A549 (cell line): Measurements from ENCODE around the gene CCDC7. TPM values are rescaled to one million over a fixed set of nuclear protein-coding genes. Genes with fewer than 3 reads are reported as not detected.
"Not testable (repeated sequence)": the region's sequence is repeated elsewhere in the genome, so short reads cannot be mapped to it uniquely, and the experiment has no call there.

Source experiments
- ATAC-seq, 2 experiments: fragments of 200-7000 bp in 1 of 2; fragments of >200 bp in 1 of 2; cut with Nextera tagmentation in 1 of 2; cut with Tn5 transposase in 1 of 2; 3 replicates each; pipeline versions ENCODE4 v1.8.0 to v1.9.1; 2018 to 2020; ENCODE audit warnings: mild to moderate bottlenecking in 1 of 2, moderate library complexity in 1 of 2
- CTCF ChIA-PET: fragments of 300-600 bp; sonication (Branson Sonifier 250); formaldehyde crosslinking; extraction: SDS; loops from one replicate; lab custom pipeline; 2021; ENCODE audit warnings: antibody characterized with exemption, inconsistent platforms; lab: Yijun Ruan, JAX
- POLR2A ChIA-PET: fragments of 350-600 bp; formaldehyde crosslinking; extraction: SDS; loops from one replicate; lab custom pipeline; 2021; ENCODE audit warnings: antibody characterized with exemption, inconsistent platforms; lab: Yijun Ruan, JAX
- DNase-seq, 2 experiments: peaks; one replicate each; pipeline versions ENCODE4 v3.0.0 to v3.0.0-alpha.2; 2011 to 2016; ENCODE audit warnings: low read depth in 1 of 2, low spot score in 1 of 2
- FAIRE-seq: peaks from 2 replicates; lab custom pipeline; 2011; peaks lifted over from hg19 to GRCh38; lab: Jason Lieb, UNC
- H3K27ac ChIP-seq, 2 experiments: fragments of >200 bp; sonication (Bioruptor Twin); formaldehyde crosslinking; 3 replicates each; pipeline ENCODE4 v1.5.1; 2016 to 2017
- H3K4me1 ChIP-seq: fragments of >200 bp; sonication (Bioruptor Twin); formaldehyde crosslinking; 3 replicates; pipeline ENCODE4 v1.6.1; 2016
- H3K4me2 ChIP-seq: fragments of >200 bp; sonication (Bioruptor Twin); formaldehyde crosslinking; 3 replicates; pipeline ENCODE4 v1.6.1; 2016
- H3K4me3 ChIP-seq: fragments of >200 bp; sonication (Bioruptor Twin); formaldehyde crosslinking; 3 replicates; pipeline ENCODE4 v1.5.1; 2016
- H3K9me3 ChIP-seq: fragments of >200 bp; sonication (Bioruptor Twin); formaldehyde crosslinking; 3 replicates; pipeline ENCODE4 v1.6.1; 2016
- ATOH8 ChIP-seq: fragments of 250-450 bp; sonication (Bioruptor Pico); IDR thresholded peaks from 2 replicates; pipeline ENCODE4 v1.5.0; 2020; ENCODE audit warnings: low read depth, mild to moderate bottlenecking, moderate library complexity
- BCL3 ChIP-seq: fragments of >200 bp; sonication (Bioruptor Twin); formaldehyde crosslinking; IDR thresholded peaks from 3 replicates; pipeline ENCODE4 v1.6.1; 2016
- CBX2 ChIP-seq: fragments of 200-600 bp; sonication (generic); IDR thresholded peaks from 2 replicates; pipeline ENCODE4 v1.6.1; 2016; ENCODE audit warnings: low read depth, mild to moderate bottlenecking, borderline replicate concordance
- CHD2 ChIP-seq: fragments of 150-350 bp; IDR thresholded peaks from 2 replicates; pipeline ENCODE4 v1.6.1; 2014; ENCODE audit warnings: low read length; ENCODE audit not compliant: partially characterized antibody
- CHD4 ChIP-seq: fragments of 200-600 bp; sonication (generic); IDR thresholded peaks from 2 replicates; pipeline ENCODE4 v1.6.1; 2016; ENCODE audit warnings: antibody characterized with exemption, mild to moderate bottlenecking, borderline replicate concordance
- EHMT2 ChIP-seq: fragments of 200-600 bp; sonication (generic); IDR thresholded peaks from 2 replicates; pipeline ENCODE4 v1.6.1; 2016; ENCODE audit warnings: antibody characterized with exemption, low read depth, mild to moderate bottlenecking, moderate library complexity
- FOSB ChIP-seq: fragments of 250-450 bp; sonication (Bioruptor Pico); IDR thresholded peaks from 2 replicates; pipeline ENCODE4 v1.5.0; 2020; ENCODE audit warnings: mild to moderate bottlenecking, moderate library complexity
- FOXS1 ChIP-seq: fragments of 250-450 bp; sonication (Bioruptor Pico); IDR thresholded peaks from 2 replicates; pipeline ENCODE4 v1.5.0; 2020; ENCODE audit warnings: mild to moderate bottlenecking, moderate library complexity
- GATA3 ChIP-seq: IDR thresholded peaks from 2 replicates; pipeline ENCODE4 v1.6.1; 2012; ENCODE audit warnings: borderline replicate concordance
- HOXA7 ChIP-seq: fragments of 250-450 bp; sonication (Bioruptor Pico); IDR thresholded peaks from 2 replicates; pipeline ENCODE4 v1.5.0; 2020; ENCODE audit warnings: mild to moderate bottlenecking, moderate library complexity
- HOXB13 ChIP-seq: fragments of 250-450 bp; sonication (Bioruptor Pico); IDR thresholded peaks from 2 replicates; pipeline ENCODE4 v1.5.0; 2020; ENCODE audit warnings: low read depth, mild to moderate bottlenecking, moderate library complexity
- JUN ChIP-seq, 2 experiments: fragments of >200 bp; sonication (Bioruptor Twin); formaldehyde crosslinking; IDR thresholded peaks; 2 replicates in 1 of 2; 3 replicates in 1 of 2; pipeline ENCODE4 v1.6.1; 2016 to 2017
- JUNB ChIP-seq: fragments of >200 bp; sonication (Bioruptor Twin); formaldehyde crosslinking; IDR thresholded peaks from 2 replicates; pipeline ENCODE4 v1.6.1; 2016
- KDM1A ChIP-seq: fragments of 200-600 bp; sonication (generic); IDR thresholded peaks from 2 replicates; pipeline ENCODE4 v1.6.1; 2016; ENCODE audit warnings: low read depth, mild to moderate bottlenecking
- MAX ChIP-seq: IDR thresholded peaks from 2 replicates; pipeline ENCODE4 v1.6.1; 2012
- MYC ChIP-seq: IDR thresholded peaks from 2 replicates; pipeline ENCODE4 v1.6.1; 2012; ENCODE audit warnings: mild to moderate bottlenecking, inconsistent platforms, low read length, improper control_type of control experiment, borderline replicate concordance
- NPAS2 ChIP-seq: fragments of 250-450 bp; sonication (Bioruptor Pico); IDR thresholded peaks from 2 replicates; pipeline ENCODE4 v1.8.0; 2022; ENCODE audit warnings: mild to moderate bottlenecking, moderate library complexity, borderline replicate concordance
- NR3C1 ChIP-seq: fragments of >200 bp; sonication (Bioruptor Twin); formaldehyde crosslinking; IDR thresholded peaks from 3 replicates; pipeline ENCODE4 v1.6.1; 2017
- PHF8 ChIP-seq: fragments of 200-600 bp; sonication (generic); IDR thresholded peaks from 2 replicates; pipeline ENCODE4 v1.6.1; 2016; ENCODE audit warnings: low read depth, mild to moderate bottlenecking, antibody characterized with exemption, moderate library complexity, borderline replicate concordance
- RCOR1 ChIP-seq: fragments of 150-350 bp; IDR thresholded peaks from 2 replicates; pipeline ENCODE4 v1.6.1; 2014; ENCODE audit warnings: antibody characterized with exemption, low read length, low read depth
- REST ChIP-seq: fragments of 200-600 bp; sonication (generic); IDR thresholded peaks from 2 replicates; pipeline ENCODE4 v1.6.1; 2016; ENCODE audit warnings: antibody characterized with exemption, mild to moderate bottlenecking, moderate library complexity
- TFCP2L1 ChIP-seq: fragments of 250-450 bp; sonication (Bioruptor Pico); IDR thresholded peaks from 2 replicates; pipeline ENCODE4 v1.5.0; 2021; ENCODE audit warnings: mild to moderate bottlenecking
- USF2 ChIP-seq: fragments of 450-650 bp; IDR thresholded peaks from 2 replicates; pipeline ENCODE4 v1.6.1; 2014; ENCODE audit warnings: antibody characterized with exemption
- ZFP36 ChIP-seq: fragments of 450-650 bp; IDR thresholded peaks from 2 replicates; pipeline ENCODE4 v1.6.1; 2014; ENCODE audit warnings: borderline replicate concordance; ENCODE audit not compliant: partially characterized antibody
- WGBS: methylation state at CpG from one replicate; pipeline ENCODE4 v1.1.6; 2017; ENCODE audit errors: missing lambda C conversion rate; 5-methylcytosine and 5-hydroxymethylcytosine counted together
- polyA plus RNA-seq, 4 experiments: library from polyadenylated mRNA; depleted of rRNA in 3 of 4; stranded (reverse); fragments of >200 nt; fragmentation: RNase III in 1 of 4; extraction: RNeasy Plus Mini Kit Qiagen cat#74134 plus additional on column Dnase treatment in 1 of 4; gene quantifications; 2 replicates in 3 of 4; 3 replicates in 1 of 4; pipeline ENCODE4 v1.2.3, GENCODE V29; 2011 to 2017

CCDC7 gene
- polyA plus RNA-seq, 2 of the 4 experiments (the other 2 are of a cell fraction), result 1.2 to 2.9 TPM

- TF ChIP-seq PHF8, result no peak
- TF ChIP-seq, all 56 proteins: peak for 2
Measured at GRCh38 chr10:32906595-32906994, 460.7 kb downstream of the CCDC7 start (continued).

- POLR2A ChIA-PET, result no interaction called here
- FAIRE-seq (no peak), DNase-seq (no peak), ATAC-seq (no peak)
- TF ChIP-seq GATA3 (no peak), NPAS2 (CRISPR knock-in tag) (no peak), USF2 (no peak), CBX2 (no peak), HOXA7 (peak; percentile 16; the same call in 1 of the 2 replicates)
- H3K4me2 ChIP-seq, result no peak overlapping the region
- WGBS, result 78% methylated on average over 1 of the region's 1 CpG
- H3K4me3 ChIP-seq, result no peak overlapping the region
- CTCF ChIA-PET, result interaction anchor here (1.2 kb wide), 1 partner anchor 99 kb away, joined by 3 read pairs; no protein-coding TSS in a partner anchor
- H3K9me3 ChIP-seq, result no peaks in the 10 kb centered on the region
- H3K27ac ChIP-seq, result peak overlapping the region in 1 of 2 experiments; percentile 42; a peak in 2 of 6 replicates
- H3K4me1 ChIP-seq, result peaks cover 88% of the 10 kb centered on the region
Measured at GRCh38 chr10:32909456-32909855, 463.5 kb downstream of the CCDC7 start.

GRCh38 chr10:32909970-32910369 is 464.0 kb downstream of the CCDC7 start:
- POLR2A ChIA-PET, H3K4me2 ChIP-seq, DNase-seq, H3K9me3 ChIP-seq, H3K4me3 ChIP-seq, ATAC-seq, H3K27ac ChIP-seq: not testable (repeated sequence)
- CTCF ChIA-PET, result interaction anchor here (1.2 kb wide), 1 partner anchor 99 kb away, joined by 3 read pairs; no protein-coding TSS in a partner anchor
- H3K4me1 ChIP-seq, result peaks cover 86% of the 10 kb centered on the region
- WGBS, result 73% methylated on average over 7 of the region's 7 CpGs
- FAIRE-seq, result peak; percentile 82

GRCh38 chr10:32911285-32912016 is 465.5 kb downstream of the CCDC7 start:
- WGBS, result 74% methylated on average over 11 of the region's 11 CpGs
- FAIRE-seq, result peak; percentile 32
- TF ChIP-seq BCL3 (no peak), ZFP36 (no peak), ATOH8 (CRISPR knock-in tag) (no peak), JUN (IDR thresholded peaks at IDR 0.05) (no peak; a peak in 1 of 5 replicates), CHD2 (no peak), MAX (no peak), EHMT2 (no peak), REST (no peak), JUNB (no peak), TFCP2L1 (CRISPR knock-in tag) (no peak), NR3C1 (no peak), HOXB13 (CRISPR knock-in tag) (no peak), MYC (no peak), CHD4 (no peak), FOXS1 (no peak), KDM1A (no peak), RCOR1 (no peak), FOSB (CRISPR knock-in tag) (no peak)
- TF ChIP-seq, all 56 proteins: peak for 0
- Histone ChIP-seq H3K4me2 (no peak overlapping the region), H3K27ac (no peak overlapping the region), H3K9me3 (no peaks in the 10 kb centered on the region), H3K4me3 (no peak overlapping the region), H3K4me1 (peaks cover 72% of the 10 kb centered on the region)
- POLR2A ChIA-PET, result no interaction called here
- no peak for DNase-seq
- peak; percentile 61 to 66 for ATAC-seq
- CTCF ChIA-PET, result no interaction called here
